OCI-LY1 (cell line): Measurements from ENCODE around the gene DMD.

ENCODE experiments used
- H2AFZ ChIP-seq: fragments of 200-600 bp; sonication (generic), shearing (Covaris generic); 2 replicates; pipeline ENCODE4 v1.6.0; 2014; ENCODE audit warnings: antibody characterized with exemption, mild to moderate bottlenecking, low read length
- H3F3A ChIP-seq: fragments of 200-600 bp; sonication (generic), shearing (Covaris generic); 2 replicates; pipeline ENCODE4 v1.6.0; 2014; ENCODE audit warnings: mild to moderate bottlenecking, antibody characterized with exemption, low read length, moderate library complexity; ENCODE audit not compliant: insufficient read depth
- H3K27ac ChIP-seq: fragments of 200-600 bp; sonication (generic); 2 replicates; pipeline ENCODE4 v1.5.1; 2014; ENCODE audit warnings: low read length, mixed run types, mild to moderate bottlenecking, low read depth; ENCODE audit not compliant: poor library complexity, severe bottlenecking
- H3K27me3 ChIP-seq: fragments of 200-600 bp; sonication (generic); 2 replicates; pipeline ENCODE4 v1.6.0; 2014; ENCODE audit warnings: antibody characterized with exemption, mild to moderate bottlenecking, low read length, moderate library complexity; ENCODE audit not compliant: insufficient read depth
- H3K36me3 ChIP-seq: fragments of 200-600 bp; sonication (generic); 2 replicates; pipeline ENCODE4 v1.6.1; 2014; ENCODE audit warnings: mild to moderate bottlenecking, antibody characterized with exemption, low read length, moderate library complexity, mixed read lengths; ENCODE audit not compliant: insufficient read depth
- H3K4me1 ChIP-seq: fragments of 200-600 bp; sonication (generic); 2 replicates; pipeline ENCODE4 v1.5.1; 2014; ENCODE audit warnings: mild to moderate bottlenecking, low read length, moderate library complexity; ENCODE audit not compliant: insufficient read depth, severe bottlenecking
- H3K4me2 ChIP-seq: fragments of 200-600 bp; sonication (generic), shearing (Covaris generic); 2 replicates; pipeline ENCODE4 v1.6.1; 2014; ENCODE audit warnings: low read length
- H3K4me3 ChIP-seq: fragments of 200-600 bp; sonication (generic); 2 replicates; pipeline ENCODE4 v1.5.1; 2014; ENCODE audit warnings: low read length, low read depth, mild to moderate bottlenecking, mixed read lengths; ENCODE audit not compliant: poor library complexity, severe bottlenecking
- H3K79me2 ChIP-seq: fragments of 200-600 bp; shearing (Covaris generic); 2 replicates; pipeline ENCODE4 v1.6.1; 2016; ENCODE audit warnings: mixed run types, low read length, mixed read lengths; ENCODE audit not compliant: insufficient read depth
- H3K9ac ChIP-seq: fragments of 200-600 bp; sonication (generic), shearing (Covaris generic); 2 replicates; pipeline ENCODE4 v1.6.1; 2014; ENCODE audit warnings: mild to moderate bottlenecking, low read length, mixed read lengths
- H3K9me2 ChIP-seq: fragments of 200-600 bp; sonication (generic), shearing (Covaris generic); 2 replicates; pipeline ENCODE4 v1.6.1; 2014; ENCODE audit warnings: low read depth, mild to moderate bottlenecking, low read length, mixed read lengths
- H3K9me3 ChIP-seq: fragments of 200-600 bp; shearing (Covaris generic); 2 replicates; pipeline ENCODE4 v1.6.1; 2014; ENCODE audit warnings: low read length, mixed read lengths
- H4K20me1 ChIP-seq: fragments of 200-600 bp; sonication (generic), shearing (Covaris generic); 2 replicates; pipeline ENCODE4 v1.6.0; 2016; ENCODE audit warnings: mild to moderate bottlenecking, low read length; ENCODE audit not compliant: insufficient read depth
- EZH2 ChIP-seq: fragments of 200-600 bp; sonication (generic), shearing (Covaris generic); IDR thresholded peaks from 2 replicates; pipeline ENCODE4 v1.8.0; 2017; ENCODE audit warnings: borderline replicate concordance, mixed run types, mild to moderate bottlenecking, antibody characterized with exemption, low read length, moderate library complexity, mixed read lengths
- TF ChIP-seq, protein P1 (sequence below): fragments of 200-600 bp; sonication (generic), shearing (Covaris generic); IDR thresholded peaks from 2 replicates; pipeline ENCODE4 v1.5.1; 2017; ENCODE audit warnings: mild to moderate bottlenecking, antibody characterized with exemption, low read length, moderate library complexity, mixed read lengths

Gene DMD

GRCh38 chrX:33156152-33156726 lies 55.1 kb downstream of the DMD start:
- TF ChIP-seq, protein P1, sequence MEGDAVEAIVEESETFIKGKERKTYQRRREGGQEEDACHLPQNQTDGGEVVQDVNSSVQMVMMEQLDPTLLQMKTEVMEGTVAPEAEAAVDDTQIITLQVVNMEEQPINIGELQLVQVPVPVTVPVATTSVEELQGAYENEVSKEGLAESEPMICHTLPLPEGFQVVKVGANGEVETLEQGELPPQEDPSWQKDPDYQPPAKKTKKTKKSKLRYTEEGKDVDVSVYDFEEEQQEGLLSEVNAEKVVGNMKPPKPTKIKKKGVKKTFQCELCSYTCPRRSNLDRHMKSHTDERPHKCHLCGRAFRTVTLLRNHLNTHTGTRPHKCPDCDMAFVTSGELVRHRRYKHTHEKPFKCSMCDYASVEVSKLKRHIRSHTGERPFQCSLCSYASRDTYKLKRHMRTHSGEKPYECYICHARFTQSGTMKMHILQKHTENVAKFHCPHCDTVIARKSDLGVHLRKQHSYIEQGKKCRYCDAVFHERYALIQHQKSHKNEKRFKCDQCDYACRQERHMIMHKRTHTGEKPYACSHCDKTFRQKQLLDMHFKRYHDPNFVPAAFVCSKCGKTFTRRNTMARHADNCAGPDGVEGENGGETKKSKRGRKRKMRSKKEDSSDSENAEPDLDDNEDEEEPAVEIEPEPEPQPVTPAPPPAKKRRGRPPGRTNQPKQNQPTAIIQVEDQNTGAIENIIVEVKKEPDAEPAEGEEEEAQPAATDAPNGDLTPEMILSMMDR = no peak
- TF ChIP-seq EZH2 = no peak
- no peak overlapping the region for H3K4me3 ChIP-seq
- peak overlapping the region; percentile 28 for H3K27ac ChIP-seq
- H3K9me3 ChIP-seq = no peaks in the 10 kb centered on the region
- H3K9me2 ChIP-seq = no peaks in the 10 kb centered on the region
- no peaks in the 10 kb centered on the region for H3F3A ChIP-seq
- no peak overlapping the region for H2AFZ ChIP-seq
- H3K79me2 ChIP-seq = no peaks in the 10 kb centered on the region
- H3K9ac ChIP-seq = no peak overlapping the region
- H3K27me3 ChIP-seq = no peaks in the 10 kb centered on the region
- peaks cover 10% of the 10 kb centered on the region; the same call in 1 of the 2 replicates for H3K36me3 ChIP-seq
- H3K4me2 ChIP-seq = no peak overlapping the region
- H3K4me1 ChIP-seq = peaks cover 28% of the 10 kb centered on the region
- H4K20me1 ChIP-seq = no peaks in the 10 kb centered on the region

GRCh38 chrX:33149580-33149979 lies 61.8 kb downstream of the DMD start:
- no peaks in the 10 kb centered on the region for H3K27me3 ChIP-seq
- no peak for TF ChIP-seq EZH2
- TF ChIP-seq, protein P1 = no peak
- no peaks in the 10 kb centered on the region for H3F3A ChIP-seq
- H3K9me3 ChIP-seq = no peaks in the 10 kb centered on the region
- no peak overlapping the region for H3K9ac ChIP-seq
- H3K27ac ChIP-seq = peak overlapping the region; percentile 67
- no peaks in the 10 kb centered on the region for H3K79me2 ChIP-seq
- H3K4me2 ChIP-seq = no peak overlapping the region
- peaks cover 50% of the 10 kb centered on the region for H3K4me1 ChIP-seq
- no peaks in the 10 kb centered on the region for H4K20me1 ChIP-seq
- H3K36me3 ChIP-seq = 0 out of 2 replicates have a peak, but pooled peaks cover 6% of the 10 kb centered on the region
- H3K4me3 ChIP-seq = no peak overlapping the region
- H3K9me2 ChIP-seq = no peaks in the 10 kb centered on the region
- H2AFZ ChIP-seq = no peak overlapping the region

- H3K4me1 ChIP-seq = peaks cover 50% of the 10 kb centered on the region
- no peaks in the 10 kb centered on the region for H3K27me3 ChIP-seq
- 0 out of 2 replicates have a peak, but pooled peaks cover 6% of the 10 kb centered on the region for H3K36me3 ChIP-seq
- H2AFZ ChIP-seq = no peak overlapping the region
- H3K4me3 ChIP-seq = no peak overlapping the region
- H3K79me2 ChIP-seq = 0 out of 2 replicates have a peak, but pooled peaks cover under 1% of the 10 kb centered on the region
- H3K9me3 ChIP-seq = no peaks in the 10 kb centered on the region
- peak overlapping the region; percentile 67 for H3K27ac ChIP-seq
- no peak for TF ChIP-seq EZH2
- TF ChIP-seq, protein P1 = no peak
- no peaks in the 10 kb centered on the region for H4K20me1 ChIP-seq
- H3K9me2 ChIP-seq = no peaks in the 10 kb centered on the region
- no peak overlapping the region for H3K9ac ChIP-seq
- no peak overlapping the region for H3K4me2 ChIP-seq
- H3F3A ChIP-seq = no peaks in the 10 kb centered on the region
Observed at GRCh38 chrX:33149085-33149484, 62.3 kb downstream of the DMD start.
